ENCODE measurements around the gene ADAMTS13. TPM values are rescaled to one million over a fixed set of nuclear protein-coding genes. Genes with fewer than 3 reads are reported as not detected.

Gene ADAMTS13
- total RNA-seq, 1 experiment from 2014 or later: 4.7 TPM

GRCh38 chr9:133492061-133493021 lies 70.2 kb downstream of the ADAMTS13 start:
- Mint-ChIP-seq H3K9me3 (ENCODE audit: low read depth, unreplicated experiment) (no peaks in the 10 kb centered on the region), H3K27ac (ENCODE audit: unreplicated experiment) (no peak overlapping the region), H3K4me1 (ENCODE audit: low read depth, unreplicated experiment) (no peaks in the 10 kb centered on the region), H3K27me3 (ENCODE audit: unreplicated experiment) (peaks cover 19% of the 10 kb centered on the region), H3K4me3 (ENCODE audit: low read depth, unreplicated experiment) (no peak overlapping the region), H3K36me3 (ENCODE audit: insufficient read depth, unreplicated experiment) (peaks cover 5% of the 10 kb centered on the region)
- TF ChIP-seq, protein P1, sequence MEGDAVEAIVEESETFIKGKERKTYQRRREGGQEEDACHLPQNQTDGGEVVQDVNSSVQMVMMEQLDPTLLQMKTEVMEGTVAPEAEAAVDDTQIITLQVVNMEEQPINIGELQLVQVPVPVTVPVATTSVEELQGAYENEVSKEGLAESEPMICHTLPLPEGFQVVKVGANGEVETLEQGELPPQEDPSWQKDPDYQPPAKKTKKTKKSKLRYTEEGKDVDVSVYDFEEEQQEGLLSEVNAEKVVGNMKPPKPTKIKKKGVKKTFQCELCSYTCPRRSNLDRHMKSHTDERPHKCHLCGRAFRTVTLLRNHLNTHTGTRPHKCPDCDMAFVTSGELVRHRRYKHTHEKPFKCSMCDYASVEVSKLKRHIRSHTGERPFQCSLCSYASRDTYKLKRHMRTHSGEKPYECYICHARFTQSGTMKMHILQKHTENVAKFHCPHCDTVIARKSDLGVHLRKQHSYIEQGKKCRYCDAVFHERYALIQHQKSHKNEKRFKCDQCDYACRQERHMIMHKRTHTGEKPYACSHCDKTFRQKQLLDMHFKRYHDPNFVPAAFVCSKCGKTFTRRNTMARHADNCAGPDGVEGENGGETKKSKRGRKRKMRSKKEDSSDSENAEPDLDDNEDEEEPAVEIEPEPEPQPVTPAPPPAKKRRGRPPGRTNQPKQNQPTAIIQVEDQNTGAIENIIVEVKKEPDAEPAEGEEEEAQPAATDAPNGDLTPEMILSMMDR (IDR thresholded peaks at IDR 0.05; ENCODE audit: unreplicated experiment): no peak
- CTCF ChIA-PET: interaction anchor here (0.6 kb wide), 1 partner anchor 753 kb away, joined by 5 read pairs; no protein-coding TSS in a partner anchor
- no TSS peak for BruUV-seq (replicated peaks)
- intact Hi-C loops (cut with micrococcal nuclease; ENCODE audit: unreplicated experiment): no loop called here
- DNase-seq: no peak

- BruUV-seq (replicated peaks): no TSS peak
- H3K27me3 Mint-ChIP-seq (ENCODE audit: unreplicated experiment): peaks cover 30% of the 10 kb centered on the region
- no peak overlapping the region for H3K4me3 Mint-ChIP-seq (ENCODE audit: low read depth, unreplicated experiment)
- H3K9me3 Mint-ChIP-seq (ENCODE audit: low read depth, unreplicated experiment): no peaks in the 10 kb centered on the region
- CTCF ChIA-PET: no interaction called here
- peaks cover 5% of the 10 kb centered on the region for H3K36me3 Mint-ChIP-seq (ENCODE audit: insufficient read depth, unreplicated experiment)
- TF ChIP-seq, protein P1 (IDR thresholded peaks at IDR 0.05; ENCODE audit: unreplicated experiment): no peak
- DNase-seq: no peak
- intact Hi-C loops (cut with micrococcal nuclease; ENCODE audit: unreplicated experiment): no loop called here
- H3K27ac Mint-ChIP-seq (ENCODE audit: unreplicated experiment): no peak overlapping the region
- H3K4me1 Mint-ChIP-seq (ENCODE audit: low read depth, unreplicated experiment): no peaks in the 10 kb centered on the region
Measured at GRCh38 chr9:133493428-133493827, 71.3 kb downstream of the ADAMTS13 start.

- BruUV-seq (replicated peaks): no TSS peak
- no peak for DNase-seq
- CTCF ChIA-PET: no interaction called here
- TF ChIP-seq, protein P1 (IDR thresholded peaks at IDR 0.05; ENCODE audit: unreplicated experiment): no peak
- Mint-ChIP-seq H3K4me1 (ENCODE audit: low read depth, unreplicated experiment) (no peaks in the 10 kb centered on the region), H3K27ac (ENCODE audit: unreplicated experiment) (no peak overlapping the region), H3K9me3 (ENCODE audit: low read depth, unreplicated experiment) (no peaks in the 10 kb centered on the region), H3K4me3 (ENCODE audit: low read depth, unreplicated experiment) (no peak overlapping the region), H3K27me3 (ENCODE audit: unreplicated experiment) (peaks cover 31% of the 10 kb centered on the region), H3K36me3 (ENCODE audit: insufficient read depth, unreplicated experiment) (peaks cover 5% of the 10 kb centered on the region)
- intact Hi-C loops (cut with micrococcal nuclease; ENCODE audit: unreplicated experiment): no loop called here
Measured at GRCh38 chr9:133493845-133494540, 71.8 kb downstream of the ADAMTS13 start.

- TF ChIP-seq, protein P1 (IDR thresholded peaks at IDR 0.05; ENCODE audit: unreplicated experiment): no peak
- no peak for DNase-seq
- no peaks in the 10 kb centered on the region for H3K9me3 Mint-ChIP-seq (ENCODE audit: low read depth, unreplicated experiment)
- CTCF ChIA-PET: interaction anchor here (1.7 kb wide), 1 partner anchor 8 kb away, joined by 4 read pairs; no protein-coding TSS in a partner anchor
- no peaks in the 10 kb centered on the region for H3K4me1 Mint-ChIP-seq (ENCODE audit: low read depth, unreplicated experiment)
- no TSS peak for BruUV-seq (replicated peaks)
- H3K4me3 Mint-ChIP-seq (ENCODE audit: low read depth, unreplicated experiment): no peak overlapping the region
- peaks cover 5% of the 10 kb centered on the region for H3K36me3 Mint-ChIP-seq (ENCODE audit: insufficient read depth, unreplicated experiment)
- intact Hi-C loops (cut with micrococcal nuclease; ENCODE audit: unreplicated experiment): no loop called here
- H3K27ac Mint-ChIP-seq (ENCODE audit: unreplicated experiment): no peak overlapping the region
- H3K27me3 Mint-ChIP-seq (ENCODE audit: unreplicated experiment): peaks cover 23% of the 10 kb centered on the region
Measured at GRCh38 chr9:133494636-133495326, 72.6 kb downstream of the ADAMTS13 start.
